Measurements from ENCODE around the gene DNAJC13.

DNAJC13 gene

GRCh38 chr3:132507657-132508056, 90.4 kb downstream of the DNAJC13 start:
- no peak for TF ChIP-seq CTCF (conservative IDR thresholded peaks at IDR 0.05; ENCODE audit: low read depth, low read length)
- H3K4me3 ChIP-seq (ENCODE audit: low read length) = no peak overlapping the region
- no peak for DNase-seq (ENCODE audit: low read depth)

- no peak overlapping the region for H3K4me3 ChIP-seq (ENCODE audit: low read length)
- TF ChIP-seq CTCF (conservative IDR thresholded peaks at IDR 0.05; ENCODE audit: low read depth, low read length) = no peak
- DNase-seq (ENCODE audit: low read depth) = no peak
Measured at GRCh38 chr3:132509096-132509495, 91.8 kb downstream of the DNAJC13 start.

- no peak for DNase-seq (ENCODE audit: low read depth)
- no peak for TF ChIP-seq CTCF (conservative IDR thresholded peaks at IDR 0.05; ENCODE audit: low read depth, low read length)
- no peak overlapping the region for H3K4me3 ChIP-seq (ENCODE audit: low read length)
Measured at GRCh38 chr3:132509506-132509905, 92.2 kb downstream of the DNAJC13 start.

- no peak for DNase-seq (ENCODE audit: low read depth)
- no peak for TF ChIP-seq CTCF (conservative IDR thresholded peaks at IDR 0.05; ENCODE audit: low read depth, low read length)
- no peak overlapping the region for H3K4me3 ChIP-seq (ENCODE audit: low read length)
Measured at GRCh38 chr3:132513057-132513456, 95.8 kb downstream of the DNAJC13 start.

GRCh38 chr3:132517311-132517710, 100.0 kb downstream of the DNAJC13 start:
- no peak for DNase-seq (ENCODE audit: low read depth)
- TF ChIP-seq CTCF (conservative IDR thresholded peaks at IDR 0.05; ENCODE audit: low read depth, low read length) = no peak
- H3K4me3 ChIP-seq (ENCODE audit: low read length) = no peak overlapping the region

GRCh38 chr3:132519914-132520313, 102.6 kb downstream of the DNAJC13 start:
- H3K4me3 ChIP-seq (ENCODE audit: low read length) = no peak overlapping the region
- DNase-seq (ENCODE audit: low read depth) = no peak
- no peak for TF ChIP-seq CTCF (conservative IDR thresholded peaks at IDR 0.05; ENCODE audit: low read depth, low read length)

- TF ChIP-seq CTCF (conservative IDR thresholded peaks at IDR 0.05; ENCODE audit: low read depth, low read length) = no peak
- no peak overlapping the region for H3K4me3 ChIP-seq (ENCODE audit: low read length)
- DNase-seq (ENCODE audit: low read depth) = no peak
Measured at GRCh38 chr3:132521901-132522300, 104.6 kb downstream of the DNAJC13 start.
